Non-pigmented ciliary epithelial cell (primary cell): ENCODE data around the gene KCNJ6.
A peak's percentile ranks its signal among the peaks of the same experiment; 100 is the strongest.
"Not testable (repeated sequence)": the region's sequence is repeated elsewhere in the genome, so short reads cannot be mapped to it uniquely, and the experiment has no call there.

Source experiments
- DNase-seq: peaks from one replicate; pipeline ENCODE4 v3.0.0-alpha.2; 2010; ENCODE audit warnings: low read depth

The KCNJ6 gene

GRCh38 chr21:37675202-37675801 lies 241.0 kb downstream of the KCNJ6 start:
- no peak for DNase-seq

GRCh38 chr21:37673801-37674575 lies 242.3 kb downstream of the KCNJ6 start:
- no peak for DNase-seq

- no peak for DNase-seq
Observed at GRCh38 chr21:37671381-37671780, 244.9 kb downstream of the KCNJ6 start.

GRCh38 chr21:37670883-37671282 lies 245.4 kb downstream of the KCNJ6 start:
- peak; percentile 34 for DNase-seq

GRCh38 chr21:37669249-37669648 lies 247.0 kb downstream of the KCNJ6 start:
- DNase-seq: no peak

- no peak for DNase-seq
Observed at GRCh38 chr21:37668462-37669239, 247.6 kb downstream of the KCNJ6 start.

- DNase-seq: no peak
Observed at GRCh38 chr21:37667380-37667779, 248.9 kb downstream of the KCNJ6 start.

- no peak for DNase-seq
Observed at GRCh38 chr21:37665230-37666024, 250.8 kb downstream of the KCNJ6 start.

- not testable (repeated sequence) for DNase-seq
Observed at GRCh38 chr21:37662227-37662626, 254.0 kb downstream of the KCNJ6 start.

GRCh38 chr21:37660709-37661108 lies 255.5 kb downstream of the KCNJ6 start:
- no peak for DNase-seq

- no peak for DNase-seq
Observed at GRCh38 chr21:37659874-37660273, 256.4 kb downstream of the KCNJ6 start.

- peak; percentile 40 for DNase-seq
Observed at GRCh38 chr21:37658817-37659458, 257.3 kb downstream of the KCNJ6 start.

GRCh38 chr21:37658121-37658816 lies 258.0 kb downstream of the KCNJ6 start:
- no peak for DNase-seq

- no peak for DNase-seq
Observed at GRCh38 chr21:37656899-37657298, 259.4 kb downstream of the KCNJ6 start.

GRCh38 chr21:37655611-37656300 lies 260.5 kb downstream of the KCNJ6 start:
- DNase-seq: no peak

GRCh38 chr21:37654596-37654995 lies 261.7 kb downstream of the KCNJ6 start:
- no peak for DNase-seq

GRCh38 chr21:37653201-37653600 lies 263.1 kb downstream of the KCNJ6 start:
- no peak for DNase-seq

GRCh38 chr21:37647781-37648180 lies 268.5 kb downstream of the KCNJ6 start:
- no peak for DNase-seq

- DNase-seq: not testable (repeated sequence)
Observed at GRCh38 chr21:37646761-37647160, 269.5 kb downstream of the KCNJ6 start.

- no peak for DNase-seq
Observed at GRCh38 chr21:37645848-37646247, 270.4 kb downstream of the KCNJ6 start.
